ENCODE data around the gene PPP1R12C.
A peak's percentile ranks its signal among the peaks of the same experiment; 100 is the strongest.
"Not testable (repeated sequence)": the region's sequence is repeated elsewhere in the genome, so short reads cannot be mapped to it uniquely, and the experiment has no call there.

Gene PPP1R12C

GRCh38 chr19:55109527-55110291, 7.7 kb downstream of the PPP1R12C start:
- DNase-seq = no peak

GRCh38 chr19:55107252-55107651, 10.2 kb downstream of the PPP1R12C start:
- not testable (repeated sequence) for DNase-seq

- no peak for DNase-seq
These were observed 10.8 kb downstream of the PPP1R12C start for GRCh38 chr19:55106591-55106990.

- DNase-seq = no peak
These were observed 12.2 kb downstream of the PPP1R12C start for GRCh38 chr19:55105237-55105636.

- no peak for DNase-seq
These were observed 14.2 kb downstream of the PPP1R12C start for GRCh38 chr19:55103190-55103589.

- no peak for DNase-seq
These were observed 16.2 kb downstream of the PPP1R12C start for GRCh38 chr19:55101261-55101660.

- peak; percentile 29 to 47 (median 44) for DNase-seq
These were observed 17.6 kb downstream of the PPP1R12C start for GRCh38 chr19:55099557-55100506.

GRCh38 chr19:55098716-55099556, 18.5 kb downstream of the PPP1R12C start:
- DNase-seq = peak; percentile 57 to 70 (median 70)

GRCh38 chr19:55097864-55098715, 19.3 kb downstream of the PPP1R12C start:
- peak; percentile 84 to 92 (median 88) for DNase-seq

GRCh38 chr19:55096061-55096701, 21.3 kb downstream of the PPP1R12C start:
- no peak for DNase-seq

- no peak for DNase-seq
These were observed 22.0 kb downstream of the PPP1R12C start for GRCh38 chr19:55095260-55096060.

GRCh38 chr19:55094456-55095259, 22.8 kb downstream of the PPP1R12C start:
- DNase-seq = no peak

- no peak for DNase-seq
These were observed 24.8 kb downstream of the PPP1R12C start for GRCh38 chr19:55092423-55093318.

GRCh38 chr19:55091955-55092354, 25.5 kb downstream of the PPP1R12C start:
- DNase-seq = no peak

- DNase-seq = no peak
These were observed 26.1 kb downstream of the PPP1R12C start for GRCh38 chr19:55091126-55091910.

GRCh38 chr19:55090564-55090963, 26.9 kb downstream of the PPP1R12C start:
- no peak for DNase-seq

- no peak for DNase-seq
These were observed 28.0 kb downstream of the PPP1R12C start for GRCh38 chr19:55089342-55089944.
